Large intestine (tissue), 3 donors: Measurements from ENCODE around the gene TMEM167A. TPM values are rescaled to one million over a fixed set of nuclear protein-coding genes. Genes with fewer than 3 reads are reported as not detected.

Source experiments
- DNase-seq, 2 donors: peaks; one replicate each; pipeline versions ENCODE4 v3.0.0 to v3.0.0-alpha.2; 2013
- H3K27ac ChIP-seq: one replicate; pipeline ENCODE4 v1.5.1; 2013; ENCODE audit warnings: low read length
- H3K27me3 ChIP-seq: 2 replicates; pipeline ENCODE4 v1.6.1; 2013; ENCODE audit warnings: low read length; ENCODE audit not compliant: control insufficient read depth, insufficient read depth
- H3K36me3 ChIP-seq: 2 replicates; pipeline ENCODE4 v1.6.1; 2013; ENCODE audit warnings: low read length; ENCODE audit not compliant: control insufficient read depth, insufficient read depth
- H3K4me1 ChIP-seq: one replicate; pipeline ENCODE4 v1.6.1; 2013; ENCODE audit warnings: low read length; ENCODE audit not compliant: control insufficient read depth, insufficient read depth
- H3K4me3 ChIP-seq: one replicate; pipeline ENCODE4 v1.5.1; 2013; ENCODE audit warnings: low read length
- H3K9me3 ChIP-seq: one replicate; pipeline ENCODE4 v1.6.1; 2013; ENCODE audit warnings: mild to moderate bottlenecking, low read depth, low read length, moderate library complexity; ENCODE audit not compliant: control insufficient read depth
- WGBS: methylation state at CpG from one replicate; pipeline ENCODE4 v1.1.5; 2013; ENCODE audit warnings: low lambda C conversion rate; ENCODE audit not compliant: insufficient coverage; 5-methylcytosine and 5-hydroxymethylcytosine counted together
- polyA plus RNA-seq: library from polyadenylated mRNA; unstranded; fragments of 120-200 nt; gene quantifications from one replicate; pipeline ENCODE4 v1.2.1, GENCODE V29; 2013

The TMEM167A gene
- polyA plus RNA-seq, 1 donor: 68.2 TPM

DNA sequence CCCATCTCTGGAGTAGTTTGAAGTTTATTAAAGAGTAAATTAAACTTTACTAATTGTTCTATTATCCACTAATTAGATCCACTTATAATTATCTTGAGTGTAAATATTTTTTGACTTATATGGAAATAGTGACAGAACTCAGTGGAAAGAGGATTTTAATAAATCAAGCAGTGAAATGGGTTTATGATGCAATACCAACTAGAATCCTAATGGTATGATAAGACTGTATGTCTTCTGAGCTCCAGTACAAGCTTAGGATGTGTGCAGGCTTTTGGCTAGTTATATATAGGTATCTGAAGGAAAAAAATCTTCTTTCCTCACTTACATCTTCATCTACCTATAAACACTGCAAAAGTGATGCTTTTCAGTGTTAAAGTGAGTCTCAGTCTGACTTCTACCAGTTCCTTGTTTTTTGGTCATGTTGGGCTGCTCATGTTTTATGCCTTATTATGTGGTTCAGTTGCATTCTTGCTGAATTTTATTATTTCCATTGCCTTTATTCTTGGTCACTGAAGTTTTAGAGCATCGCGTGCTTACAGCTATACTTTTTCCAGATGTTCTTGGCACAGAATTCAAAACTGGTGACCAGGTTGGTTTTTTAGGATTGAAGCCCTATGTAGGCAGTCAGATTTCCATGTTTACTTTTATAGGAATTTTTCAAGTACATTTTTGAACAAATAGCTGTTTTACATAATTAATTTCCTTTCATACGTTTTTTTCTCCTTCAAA lies 30.7 kb upstream of the TMEM167A start:
- Histone ChIP-seq H3K9me3 (no peaks in the 10 kb centered on the region), H3K36me3 (no peaks in the 10 kb centered on the region)
- 96% methylated on average over 3 of the region's 3 CpGs for WGBS

DNA sequence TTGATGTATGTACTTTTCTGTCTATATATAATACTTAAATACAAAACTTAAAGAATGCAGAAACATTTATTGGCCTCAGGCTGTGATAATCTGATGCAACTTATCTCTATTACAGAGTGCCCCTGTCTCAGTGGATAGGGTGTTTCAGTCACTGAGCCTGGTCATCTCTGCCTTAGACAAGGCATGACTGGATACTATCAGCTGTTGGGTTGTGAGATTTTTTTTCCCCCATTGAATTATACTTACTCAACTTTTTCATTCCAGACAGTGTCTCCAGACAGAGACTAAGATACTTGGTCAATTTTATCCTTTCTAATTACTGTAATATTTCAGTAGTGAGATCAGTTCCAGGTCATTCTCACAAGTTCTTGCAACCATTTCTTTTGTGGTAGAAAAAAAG lies 26.8 kb upstream of the TMEM167A start:
- no peaks in the 10 kb centered on the region for H3K9me3 ChIP-seq
- DNase-seq: peak in 1 of 2 donors; percentile 2
- H3K27me3 ChIP-seq: no peaks in the 10 kb centered on the region
- H3K4me3 ChIP-seq: no peak overlapping the region
- H3K27ac ChIP-seq: no peak overlapping the region
- H3K36me3 ChIP-seq: no peaks in the 10 kb centered on the region
- H3K4me1 ChIP-seq: peaks cover 3% of the 10 kb centered on the region

More for the DNA sequence above, 30.7 kb upstream of the TMEM167A start:
- Histone ChIP-seq H3K27ac (no peak overlapping the region), H3K4me1 (no peaks in the 10 kb centered on the region), H3K27me3 (no peaks in the 10 kb centered on the region), H3K4me3 (no peak overlapping the region)
- no peak for DNase-seq

DNA sequence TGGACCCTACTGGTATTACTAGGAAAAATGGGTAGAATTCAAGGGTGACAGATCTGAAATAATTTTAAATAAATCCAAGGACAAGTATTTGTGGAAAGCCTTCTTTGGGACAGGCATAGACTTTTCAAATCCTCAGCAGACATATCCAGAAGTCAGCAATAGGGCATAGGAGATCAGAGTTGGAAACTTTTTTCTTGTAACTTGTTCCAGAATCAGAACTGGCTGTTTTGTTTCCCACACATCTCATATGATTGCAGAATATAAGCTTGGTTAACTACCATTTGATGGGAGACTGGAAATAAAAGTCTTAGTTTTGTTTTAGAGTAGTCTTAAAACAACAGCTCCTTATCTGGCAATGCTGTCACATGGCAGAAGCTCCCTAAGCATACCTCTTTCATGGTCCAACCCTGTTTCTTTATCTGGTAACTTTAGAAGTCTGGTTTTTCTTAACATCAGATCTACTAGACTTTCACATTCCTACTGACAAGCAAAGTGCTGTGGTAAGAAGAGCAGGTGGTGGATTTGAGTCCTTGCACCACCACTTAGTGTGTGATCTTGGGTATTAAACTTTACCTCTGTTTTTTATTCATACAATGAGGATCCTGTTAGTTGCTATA lies 25.3 kb upstream of the TMEM167A start:
- H3K36me3 ChIP-seq: no peaks in the 10 kb centered on the region
- no peak overlapping the region for H3K27ac ChIP-seq
- H3K27me3 ChIP-seq: no peaks in the 10 kb centered on the region
- no peak overlapping the region for H3K4me3 ChIP-seq
- H3K9me3 ChIP-seq: no peaks in the 10 kb centered on the region
- H3K4me1 ChIP-seq: peaks cover 16% of the 10 kb centered on the region
- peak; percentile 28 to 48 for DNase-seq

GRCh38 chr5:83101514-83101913 lies 24.3 kb upstream of the TMEM167A start:
- Histone ChIP-seq H3K27ac (no peak overlapping the region), H3K36me3 (no peaks in the 10 kb centered on the region), H3K27me3 (no peaks in the 10 kb centered on the region), H3K4me1 (peaks cover 19% of the 10 kb centered on the region), H3K4me3 (no peak overlapping the region), H3K9me3 (no peaks in the 10 kb centered on the region)
- no peak for DNase-seq
- no CpG with 5 or more reads among the region's 1 CpG for WGBS

- 0% methylated on average over 1 of the region's 1 CpG for WGBS
- Histone ChIP-seq H3K27me3 (no peaks in the 10 kb centered on the region), H3K9me3 (no peaks in the 10 kb centered on the region), H3K36me3 (no peaks in the 10 kb centered on the region), H3K4me3 (no peak overlapping the region), H3K27ac (no peak overlapping the region), H3K4me1 (peaks cover 19% of the 10 kb centered on the region)
- peak in 1 of 2 donors; percentile 51 for DNase-seq
Observed at GRCh38 chr5:83099445-83099844, 22.3 kb upstream of the TMEM167A start.

- DNase-seq: no peak
- H3K27me3 ChIP-seq: no peaks in the 10 kb centered on the region
- no peak overlapping the region for H3K4me3 ChIP-seq
- no peak overlapping the region for H3K27ac ChIP-seq
- peaks cover 4% of the 10 kb centered on the region for H3K9me3 ChIP-seq
- H3K4me1 ChIP-seq: peaks cover 19% of the 10 kb centered on the region
- H3K36me3 ChIP-seq: no peaks in the 10 kb centered on the region
Observed at GRCh38 chr5:83099001-83099400, 21.8 kb upstream of the TMEM167A start.

DNA sequence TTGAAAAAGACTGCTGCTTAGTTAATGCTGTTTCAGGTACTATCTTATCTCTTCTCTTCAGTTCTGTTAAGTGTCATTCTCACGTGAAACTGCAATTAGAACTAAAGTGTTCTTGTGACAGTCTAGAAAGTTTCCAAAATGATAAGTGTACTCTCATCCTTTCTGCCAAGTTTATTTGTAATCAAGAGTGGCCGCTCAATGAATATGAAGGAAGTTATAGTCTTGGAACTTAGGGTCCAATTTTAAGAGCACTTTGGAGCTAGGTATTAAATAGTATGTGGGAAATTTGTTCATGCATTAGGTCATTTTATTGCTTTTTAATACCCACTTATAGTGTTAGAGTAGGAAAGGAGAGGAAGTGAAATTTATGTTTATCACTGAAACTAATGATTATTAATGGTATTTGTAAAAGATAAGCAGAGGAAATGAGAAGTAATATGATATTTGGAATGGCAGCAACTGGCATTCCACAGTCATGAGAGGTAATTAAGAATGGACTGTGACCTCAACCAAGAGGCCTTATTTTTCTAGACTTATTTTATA lies 20.6 kb upstream of the TMEM167A start:
- Histone ChIP-seq H3K27me3 (no peaks in the 10 kb centered on the region), H3K9me3 (peaks cover 15% of the 10 kb centered on the region), H3K4me3 (no peak overlapping the region), H3K27ac (peak overlapping the region; percentile 59), H3K36me3 (no peaks in the 10 kb centered on the region), H3K4me1 (peaks cover 19% of the 10 kb centered on the region)
- no CpG with 5 or more reads among the region's 2 CpGs for WGBS
- peak; percentile 47 to 80 for DNase-seq

- WGBS: no CpG with 5 or more reads among the region's 2 CpGs
- Histone ChIP-seq H3K4me1 (peaks cover 19% of the 10 kb centered on the region), H3K4me3 (no peak overlapping the region), H3K9me3 (peaks cover 17% of the 10 kb centered on the region), H3K27ac (peak overlapping the region; percentile 59), H3K27me3 (no peaks in the 10 kb centered on the region), H3K36me3 (no peaks in the 10 kb centered on the region)
- DNase-seq: no peak
Observed at GRCh38 chr5:83096660-83097339, 19.6 kb upstream of the TMEM167A start.

DNA sequence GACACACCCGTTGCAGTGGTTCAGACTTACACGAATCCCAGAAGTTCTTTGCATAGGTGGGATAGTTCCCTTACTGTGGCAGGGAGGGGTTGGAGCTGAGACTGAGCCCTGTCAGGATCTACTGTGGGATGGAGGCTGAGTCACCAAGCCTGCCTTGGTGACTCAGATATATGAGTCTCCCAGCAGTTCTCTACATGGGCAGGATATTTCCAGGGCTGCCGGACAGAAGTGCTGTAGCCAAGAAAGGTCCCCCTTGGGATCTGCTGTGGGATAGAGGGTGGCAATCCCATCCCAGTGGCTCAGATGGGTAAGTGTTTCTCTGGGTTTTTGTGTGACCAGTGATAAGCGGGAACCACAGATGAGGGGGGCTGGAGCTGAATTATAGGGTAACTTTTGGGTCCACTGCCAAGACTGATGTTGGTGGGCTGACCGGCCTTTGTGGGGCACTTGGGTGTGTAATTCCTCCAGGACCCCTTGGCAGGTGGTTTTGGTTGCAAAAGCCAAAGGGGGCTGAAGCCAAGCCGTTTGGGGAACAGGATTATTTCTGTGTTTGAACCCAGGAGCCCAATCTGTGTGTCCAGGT lies 18.9 kb upstream of the TMEM167A start:
- H3K4me3 ChIP-seq: no peak overlapping the region
- no peaks in the 10 kb centered on the region for H3K27me3 ChIP-seq
- H3K27ac ChIP-seq: no peak overlapping the region
- peak in 1 of 2 donors; percentile 10 for DNase-seq
- peaks cover 17% of the 10 kb centered on the region for H3K9me3 ChIP-seq
- peaks cover 19% of the 10 kb centered on the region for H3K4me1 ChIP-seq
- H3K36me3 ChIP-seq: no peaks in the 10 kb centered on the region
- no CpG with 5 or more reads among the region's 6 CpGs for whole genome bisulfite sequencing

DNA sequence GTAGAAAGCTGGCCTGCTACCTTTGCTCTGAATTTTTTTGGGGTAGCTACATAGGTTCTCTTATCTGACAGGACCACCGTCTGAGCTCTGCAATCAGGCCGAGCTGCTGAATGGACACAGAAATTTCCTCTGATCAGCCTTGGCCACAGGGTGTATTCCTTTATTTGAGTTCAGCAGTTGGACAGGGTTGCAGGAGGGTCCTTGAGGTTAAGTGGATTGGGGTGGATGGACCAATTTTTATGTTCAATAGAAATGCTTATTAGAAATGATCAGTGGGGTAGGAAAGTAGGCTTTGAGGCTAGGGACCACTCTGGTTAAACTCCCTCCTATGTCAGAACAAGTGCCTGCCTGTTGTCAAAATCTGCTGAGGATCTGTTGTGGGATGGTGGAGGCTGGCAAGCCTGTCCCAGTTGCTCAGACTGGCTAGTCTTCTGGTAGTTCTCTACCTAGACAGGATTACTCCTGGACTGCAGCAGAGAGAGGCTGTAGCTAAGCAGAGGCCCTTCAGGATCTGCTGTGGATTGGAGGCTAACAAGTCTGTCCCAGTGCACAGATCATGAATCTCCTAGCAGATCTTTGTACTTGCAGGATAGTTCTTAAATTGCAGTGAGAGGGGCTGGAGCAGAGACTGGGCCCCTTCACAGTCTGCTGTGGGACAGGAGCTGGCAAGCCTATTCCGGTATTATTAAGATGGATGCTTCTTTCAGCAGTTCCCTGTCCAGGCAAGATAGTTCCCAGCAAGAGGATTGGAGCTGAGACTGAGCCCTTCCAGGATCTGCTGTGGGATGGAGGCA lies 18.2 kb upstream of the TMEM167A start:
- no peaks in the 10 kb centered on the region for H3K27me3 ChIP-seq
- WGBS: no CpG with 5 or more reads among the region's 3 CpGs
- no peaks in the 10 kb centered on the region for H3K36me3 ChIP-seq
- H3K9me3 ChIP-seq: peaks cover 17% of the 10 kb centered on the region
- no peak overlapping the region for H3K27ac ChIP-seq
- no peak for DNase-seq
- no peak overlapping the region for H3K4me3 ChIP-seq
- H3K4me1 ChIP-seq: peaks cover 19% of the 10 kb centered on the region
